Psoas muscle (tissue), 8 donors: ENCODE measurements around the gene RSAD1. TPM values are rescaled to one million over a fixed set of nuclear protein-coding genes. Genes with fewer than 3 reads are reported as not detected.

Experiments used
- ATAC-seq, 4 donors: fragments of 200-7000 bp; cut with Tn5 transposase; one replicate each; pipeline ENCODE4 v1.9.1; 2020; ENCODE audit warnings: moderate library complexity in 3 of 4, mild to moderate bottlenecking in 2 of 4
- DNase-seq, 2 donors: peaks; one replicate each; pipeline ENCODE4 v3.0.0-alpha.2; 2020
- H3K27ac ChIP-seq: fragments of 200-600 bp; one replicate; pipeline ENCODE4 v1.8.0; 2022
- H3K27me3 ChIP-seq, 3 donors: fragments of 200-600 bp in 1 of 3; one replicate each; pipeline versions ENCODE4 v1.6.1 to v1.8.0; 2013 to 2022; ENCODE audit warnings: low read length in 2 of 3, mild to moderate bottlenecking in 2 of 3, moderate library complexity in 1 of 3; ENCODE audit not compliant: insufficient read depth in 3 of 3
- H3K36me3 ChIP-seq, 2 donors: fragments of 200-600 bp in 1 of 2; one replicate each; pipeline versions ENCODE4 v1.6.1 to v1.8.0; 2013 to 2022; ENCODE audit warnings: low read depth in 1 of 2, mild to moderate bottlenecking in 1 of 2, moderate library complexity in 1 of 2; ENCODE audit not compliant: insufficient read depth in 1 of 2
- H3K4me1 ChIP-seq: fragments of 200-600 bp; one replicate; pipeline ENCODE4 v1.8.0; 2022
- H3K4me3 ChIP-seq: fragments of 200-600 bp; one replicate; pipeline ENCODE4 v1.8.0; 2022; ENCODE audit warnings: mild to moderate bottlenecking
- H3K9me3 ChIP-seq: fragments of 200-600 bp; one replicate; pipeline ENCODE4 v1.8.0; 2022
- WGBS, 3 donors: extraction: QIAGEN DNeasy Blood & Tissue Kit; methylation state at CpG; one replicate each; pipeline versions ENCODE4 v1.1.6 to v1.1.7; 2013; 5-methylcytosine and 5-hydroxymethylcytosine counted together
- intact Hi-C, 2 donors: fragments of 100-400 bp; cut with DNase I; formaldehyde crosslinking; loops; one replicate each; pipeline versions ENCODE4 v1.11.0 to v1.14.2; 2022
- polyA plus RNA-seq, 3 donors: library from polyadenylated mRNA; stranded (reverse); fragments of 200-250 nt; gene quantifications; one replicate each; pipeline ENCODE4 v1.2.3, GENCODE V29; 2013
- total RNA-seq, 4 donors: library from RNA; stranded (reverse); fragmentation: NEBNext Ultra II Directional in 2 of 4; extraction: Animal tissue kit (Norgen Biotek cat#: 25700) in 2 of 4; gene quantifications; one replicate each; pipeline versions ENCODE4 v1.2.1 to v1.2.4, GENCODE V29; 2021 to 2023
- TF ChIP-seq, protein P1 (sequence below): fragments of 200-600 bp; IDR thresholded peaks from one replicate; pipeline ENCODE4 v1.8.0; 2022; ENCODE audit warnings: antibody characterized with exemption
- donor health status: healthy with polysubstance abuse.
- donor health status: DM: no; HTN: no; CAD: no; lungs with moderate emphysema.
- donor health status: Bipolar disorder and iron deficiency.
- donor health status: healthy.
- donor health status: DM: yes; HTN: yes; CAD: no.
- donor health status: DM: no; HTN: no; CAD: no.
- donor health status: DM: no; HTN: no; CAD: no.
- donor health status: DM: yes; HTN: yes; CAD: no.

The RSAD1 gene
- total and polyA plus RNA-seq, 7 donors, result 34.3 to 63.2 (median 52.4) TPM

GRCh38 chr17:50464736-50465135, 13.9 kb upstream of the RSAD1 start:
- DNase-seq (peak in 1 of 2 donors; percentile 22), ATAC-seq (no peak)
- Histone ChIP-seq H3K9me3 (no peaks in the 10 kb centered on the region), H3K27ac (no peak overlapping the region), H3K36me3 (peaks cover 0 to 17% of the 10 kb centered on the region in 2 donors), H3K4me3 (no peak overlapping the region), H3K4me1 (peaks cover 11% of the 10 kb centered on the region), H3K27me3 (no peaks in the 10 kb centered on the region)
- intact Hi-C loops, result loop anchor here in 1 of 2 donors (5.0 kb wide), 1 partner anchor 102 kb away; no protein-coding TSS in a partner anchor
- 80 to 91% (median 86%) methylated on average over 4 of the region's 4 CpGs for WGBS, 3 donors
- TF ChIP-seq, protein P1, sequence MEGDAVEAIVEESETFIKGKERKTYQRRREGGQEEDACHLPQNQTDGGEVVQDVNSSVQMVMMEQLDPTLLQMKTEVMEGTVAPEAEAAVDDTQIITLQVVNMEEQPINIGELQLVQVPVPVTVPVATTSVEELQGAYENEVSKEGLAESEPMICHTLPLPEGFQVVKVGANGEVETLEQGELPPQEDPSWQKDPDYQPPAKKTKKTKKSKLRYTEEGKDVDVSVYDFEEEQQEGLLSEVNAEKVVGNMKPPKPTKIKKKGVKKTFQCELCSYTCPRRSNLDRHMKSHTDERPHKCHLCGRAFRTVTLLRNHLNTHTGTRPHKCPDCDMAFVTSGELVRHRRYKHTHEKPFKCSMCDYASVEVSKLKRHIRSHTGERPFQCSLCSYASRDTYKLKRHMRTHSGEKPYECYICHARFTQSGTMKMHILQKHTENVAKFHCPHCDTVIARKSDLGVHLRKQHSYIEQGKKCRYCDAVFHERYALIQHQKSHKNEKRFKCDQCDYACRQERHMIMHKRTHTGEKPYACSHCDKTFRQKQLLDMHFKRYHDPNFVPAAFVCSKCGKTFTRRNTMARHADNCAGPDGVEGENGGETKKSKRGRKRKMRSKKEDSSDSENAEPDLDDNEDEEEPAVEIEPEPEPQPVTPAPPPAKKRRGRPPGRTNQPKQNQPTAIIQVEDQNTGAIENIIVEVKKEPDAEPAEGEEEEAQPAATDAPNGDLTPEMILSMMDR, result no peak

- H3K4me3 ChIP-seq, result no peak overlapping the region
- H3K27ac ChIP-seq, result no peak overlapping the region
- H3K27me3 ChIP-seq, result no peaks in the 10 kb centered on the region
- WGBS, 3 donors, result 71 to 90% (median 75%) methylated on average over 6 of the region's 6 CpGs
- H3K36me3 ChIP-seq, result peaks cover 0 to 17% of the 10 kb centered on the region in 2 donors
- ATAC-seq, result no peak
- peak in 1 of 2 donors; percentile 28 for DNase-seq
- intact Hi-C loops, result loop anchor here in 1 of 2 donors (5.0 kb wide), 1 partner anchor 103 kb away; no protein-coding TSS in a partner anchor
- H3K9me3 ChIP-seq, result no peaks in the 10 kb centered on the region
- H3K4me1 ChIP-seq, result peaks cover 15% of the 10 kb centered on the region
- TF ChIP-seq, protein P1, result no peak
Measured at GRCh38 chr17:50465171-50465570, 13.5 kb upstream of the RSAD1 start.

DNA sequence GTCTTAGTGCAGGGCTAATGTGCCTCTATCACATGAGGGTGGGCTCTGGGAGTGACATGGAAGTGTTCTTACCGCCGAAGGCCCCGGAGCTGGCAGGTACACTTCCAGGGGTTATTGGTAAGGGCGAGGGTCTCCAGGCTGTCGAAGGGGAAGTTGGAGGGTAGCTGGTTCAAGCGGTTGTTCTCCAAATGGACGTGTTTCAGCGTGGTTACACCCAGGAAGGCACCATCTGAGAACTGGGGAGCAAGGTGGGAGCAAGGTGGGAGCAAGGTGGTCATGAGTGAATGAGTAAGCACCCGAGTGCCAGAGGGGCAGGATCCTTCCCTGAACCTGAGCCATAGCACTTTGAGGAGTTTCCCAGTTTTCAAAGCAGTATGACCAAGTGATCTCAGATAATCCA, 13.0 kb upstream of the RSAD1 start:
- H3K4me3 ChIP-seq, result no peak overlapping the region
- H3K36me3 ChIP-seq, result peaks cover 0 to 17% of the 10 kb centered on the region in 2 donors
- H3K27ac ChIP-seq, result no peak overlapping the region
- TF ChIP-seq, protein P1, result no peak
- no peaks in the 10 kb centered on the region for H3K9me3 ChIP-seq
- intact Hi-C loops, result loop anchor here in 1 of 2 donors (5.0 kb wide), 1 partner anchor 103 kb away; no protein-coding TSS in a partner anchor
- H3K27me3 ChIP-seq, result no peaks in the 10 kb centered on the region
- peaks cover 20% of the 10 kb centered on the region for H3K4me1 ChIP-seq
- 93 to 96% (median 96%) methylated on average over 9 of the region's 9 CpGs for WGBS, 3 donors
- DNase-seq (no peak), ATAC-seq (no peak)

DNA sequence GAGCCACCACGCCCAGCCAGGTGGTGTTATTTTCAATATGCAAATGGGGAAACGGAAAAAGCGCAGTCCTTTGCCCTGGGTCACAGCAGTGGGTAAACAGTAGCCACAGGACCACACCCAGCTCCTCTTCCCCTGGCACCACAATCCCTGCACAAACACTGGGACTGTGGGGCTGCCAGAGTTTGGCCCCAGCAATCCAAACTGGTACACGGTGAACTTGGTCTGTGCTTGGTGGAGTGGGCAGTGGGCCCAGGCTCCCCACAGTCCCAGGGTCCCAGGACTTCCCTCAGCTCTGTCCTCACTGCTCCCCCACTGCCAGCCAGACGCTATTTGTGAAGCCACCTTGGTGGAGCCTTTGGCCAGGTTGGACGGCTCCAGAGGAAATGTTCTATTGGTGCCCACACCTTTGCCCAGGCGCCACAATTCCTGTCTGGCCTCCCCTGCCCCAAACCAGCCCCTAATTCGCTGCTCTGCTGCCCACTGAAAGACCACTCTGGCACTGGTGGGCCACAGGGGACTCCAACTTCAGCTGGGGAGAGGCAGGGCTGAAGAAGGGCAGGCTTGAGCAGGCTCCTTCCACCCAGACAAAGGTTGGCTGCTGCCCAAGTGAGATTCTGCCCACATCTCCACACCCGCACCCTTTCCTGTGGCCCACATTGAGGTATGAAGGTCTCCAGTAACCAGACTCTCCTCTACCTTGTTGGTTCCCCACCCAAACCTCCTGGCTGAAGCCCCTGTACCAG, 12.1 kb upstream of the RSAD1 start:
- H3K27ac ChIP-seq, result no peak overlapping the region
- no peaks in the 10 kb centered on the region for H3K9me3 ChIP-seq
- WGBS, 3 donors, result 48 to 84% (median 60%) methylated on average over 9 of the region's 9 CpGs
- DNase-seq, result no peak
- ATAC-seq, result no peak
- TF ChIP-seq, protein P1, result no peak
- intact Hi-C loops, result loop anchor here in 1 of 2 donors (5.0 kb wide), 1 partner anchor 104 kb away; no protein-coding TSS in a partner anchor
- H3K4me1 ChIP-seq, result peaks cover 29% of the 10 kb centered on the region
- no peak overlapping the region for H3K4me3 ChIP-seq
- H3K36me3 ChIP-seq, result peaks cover 0 to 17% of the 10 kb centered on the region in 2 donors
- H3K27me3 ChIP-seq, result no peaks in the 10 kb centered on the region
